Stromal cell of bone marrow (primary cell): ENCODE measurements around the gene NR5A1.

Source experiments
- DNase-seq: peaks from one replicate; pipeline ENCODE4 v3.0.0-alpha.2; 2012; ENCODE audit warnings: low read depth

NR5A1 gene

GRCh38 chr9:124480621-124480981, 26.6 kb downstream of the NR5A1 start:
- no peak for DNase-seq

- no peak for DNase-seq
Observed at GRCh38 chr9:124479947-124480620, 27.1 kb downstream of the NR5A1 start.

GRCh38 chr9:124479371-124479770, 27.8 kb downstream of the NR5A1 start:
- no peak for DNase-seq

GRCh38 chr9:124478354-124478753, 28.8 kb downstream of the NR5A1 start:
- DNase-seq = no peak

GRCh38 chr9:124477648-124478285, 29.4 kb downstream of the NR5A1 start:
- no peak for DNase-seq

GRCh38 chr9:124477211-124477647, 30.0 kb downstream of the NR5A1 start:
- DNase-seq = no peak

GRCh38 chr9:124475868-124476690, 31.1 kb downstream of the NR5A1 start:
- no peak for DNase-seq

- no peak for DNase-seq
Observed at GRCh38 chr9:124475158-124475867, 31.9 kb downstream of the NR5A1 start.

- DNase-seq = no peak
Observed at GRCh38 chr9:124474151-124474550, 33.0 kb downstream of the NR5A1 start.

- DNase-seq = no peak
Observed at GRCh38 chr9:124473310-124473709, 33.9 kb downstream of the NR5A1 start.

GRCh38 chr9:124472770-124473169, 34.4 kb downstream of the NR5A1 start:
- no peak for DNase-seq

GRCh38 chr9:124471761-124472160, 35.4 kb downstream of the NR5A1 start:
- no peak for DNase-seq

GRCh38 chr9:124470726-124471125, 36.5 kb downstream of the NR5A1 start:
- DNase-seq = no peak

GRCh38 chr9:124470306-124470705, 36.9 kb downstream of the NR5A1 start:
- no peak for DNase-seq

GRCh38 chr9:124469011-124469832, 38.0 kb downstream of the NR5A1 start:
- DNase-seq = no peak

GRCh38 chr9:124468061-124468740, 39.0 kb downstream of the NR5A1 start:
- no peak for DNase-seq

- no peak for DNase-seq
Observed at GRCh38 chr9:124467410-124468060, 39.7 kb downstream of the NR5A1 start.

GRCh38 chr9:124465736-124466135, 41.5 kb downstream of the NR5A1 start:
- no peak for DNase-seq

- DNase-seq = no peak
Observed at GRCh38 chr9:124462739-124463138, 44.5 kb downstream of the NR5A1 start.

- no peak for DNase-seq
Observed at GRCh38 chr9:124458441-124458840, 48.8 kb downstream of the NR5A1 start.
